HEK293 (cell line): Measurements from ENCODE around the gene KRT4.

Experiments
- CTCF ChIA-PET: fragments of 350-600 bp; formaldehyde crosslinking; extraction: SDS; loops from one replicate; lab custom pipeline; 2021; ENCODE audit warnings: antibody characterized with exemption; lab: Yijun Ruan, JAX
- POLR2A ChIA-PET: fragments of 300-600 bp; formaldehyde crosslinking; extraction: SDS; loops from one replicate; lab custom pipeline; 2020; ENCODE audit warnings: antibody characterized with exemption, inconsistent platforms; lab: Yijun Ruan, JAX
- H3K27ac ChIP-seq: fragments of 200-500 bp; sonication (Bioruptor generic); 2 replicates; pipeline ENCODE4 v1.5.1; 2014; ENCODE audit warnings: low read depth, low read length, control low read depth, inconsistent platforms; ENCODE audit errors: extremely low read depth
- H3K36me3 ChIP-seq, 2 experiments: fragments of 200-500 bp in 1 of 2; sonication (Bioruptor generic) in 1 of 2; 1 replicate in 1 of 2; 2 replicates in 1 of 2; pipeline ENCODE4 v1.5.1; 2014 to 2017; ENCODE audit warnings: inconsistent platforms in 2 of 2, low read length in 2 of 2; ENCODE audit not compliant: control insufficient read depth in 2 of 2, insufficient read depth in 1 of 2
- H3K4me1 ChIP-seq: fragments of 200-500 bp; sonication (Bioruptor generic); 2 replicates; pipeline ENCODE4 v1.5.1; 2014; ENCODE audit warnings: mild to moderate bottlenecking, low read length, inconsistent platforms; ENCODE audit not compliant: control insufficient read depth, insufficient read depth
- H3K4me3 ChIP-seq: 2 replicates; pipeline ENCODE4 v1.5.1; 2011; ENCODE audit warnings: low read depth, mild to moderate bottlenecking, control low read depth, low read length, moderate library complexity
- H3K9me3 ChIP-seq: fragments of 200-500 bp; sonication (Bioruptor generic); 2 replicates; pipeline ENCODE4 v1.5.1; 2014; ENCODE audit warnings: low read depth, low read length, inconsistent platforms; ENCODE audit not compliant: control insufficient read depth, insufficient read depth
- EGR2 ChIP-seq: fragments of 450-650 bp; formaldehyde crosslinking; IDR thresholded peaks from 2 replicates; pipeline ENCODE4 v1.5.1; 2016; ENCODE audit warnings: low read depth, missing biosample characterization, missing genetic modification characterization
- PRDM1 ChIP-seq: fragments of 450-650 bp; formaldehyde crosslinking; IDR thresholded peaks from 2 replicates; pipeline ENCODE4; 2016; ENCODE audit warnings: missing biosample characterization, missing genetic modification characterization
- YY1 ChIP-seq: fragments of 450-650 bp; formaldehyde crosslinking; IDR thresholded peaks from 2 replicates; pipeline ENCODE4 v1.5.1; 2018; ENCODE audit warnings: missing biosample characterization, missing genetic modification characterization
- YY2 ChIP-seq: fragments of 450-650 bp; formaldehyde crosslinking; IDR thresholded peaks from 2 replicates; pipeline ENCODE4 v1.5.1; 2016; ENCODE audit warnings: missing biosample characterization, missing genetic modification characterization
- ZBTB48 ChIP-seq: fragments of 450-650 bp; formaldehyde crosslinking; IDR thresholded peaks from 2 replicates; pipeline ENCODE4 v1.5.1; 2016; ENCODE audit warnings: missing biosample characterization, missing genetic modification characterization
- ZBTB8A ChIP-seq: fragments of 450-650 bp; formaldehyde crosslinking; IDR thresholded peaks from 2 replicates; pipeline ENCODE4 v1.5.1; 2016; ENCODE audit warnings: missing biosample characterization, missing genetic modification characterization
- ZNF121 ChIP-seq: fragments of 450-650 bp; formaldehyde crosslinking; IDR thresholded peaks from 2 replicates; pipeline ENCODE4 v1.5.1; 2016; ENCODE audit warnings: missing biosample characterization, missing genetic modification characterization
- ZNF26 ChIP-seq: fragments of 450-650 bp; formaldehyde crosslinking; IDR thresholded peaks from 2 replicates; pipeline ENCODE4 v1.5.1; 2016; ENCODE audit warnings: missing biosample characterization, missing genetic modification characterization
- ZNF394 ChIP-seq: fragments of 450-650 bp; formaldehyde crosslinking; IDR thresholded peaks from 2 replicates; pipeline ENCODE4 v1.5.1; 2016; ENCODE audit warnings: missing biosample characterization, missing genetic modification characterization, mild to moderate bottlenecking, moderate library complexity, borderline replicate concordance
- ZNF530 ChIP-seq: fragments of 450-650 bp; formaldehyde crosslinking; IDR thresholded peaks from 2 replicates; pipeline ENCODE4 v1.5.1; 2016; ENCODE audit warnings: low read depth, missing biosample characterization, missing genetic modification characterization
- ZNF658 ChIP-seq: fragments of 450-650 bp; formaldehyde crosslinking; IDR thresholded peaks from 2 replicates; pipeline ENCODE4; 2016; ENCODE audit warnings: missing biosample characterization, missing genetic modification characterization
- ZNF776 ChIP-seq: fragments of 450-650 bp; formaldehyde crosslinking; IDR thresholded peaks from 2 replicates; pipeline ENCODE4 v1.5.0; 2017; ENCODE audit warnings: missing biosample characterization, missing genetic modification characterization, borderline replicate concordance
- ZSCAN16 ChIP-seq: fragments of 450-650 bp; formaldehyde crosslinking; IDR thresholded peaks from 2 replicates; pipeline ENCODE4 v1.5.1; 2016; ENCODE audit warnings: missing biosample characterization, missing genetic modification characterization
- ZSCAN30 ChIP-seq: fragments of 450-650 bp; IDR thresholded peaks from 2 replicates; pipeline ENCODE4 v1.5.1; 2018; ENCODE audit warnings: missing biosample characterization, mild to moderate bottlenecking, missing genetic modification characterization, moderate library complexity
- ZSCAN4 ChIP-seq: fragments of 450-650 bp; formaldehyde crosslinking; IDR thresholded peaks from 2 replicates; pipeline ENCODE4 v1.5.1; 2017; ENCODE audit warnings: missing biosample characterization, missing genetic modification characterization
- TF ChIP-seq, protein P1 (sequence below): fragments of 450-650 bp; formaldehyde crosslinking; IDR thresholded peaks from 2 replicates; pipeline ENCODE4 v1.5.1; 2016; ENCODE audit warnings: missing biosample characterization, missing genetic modification characterization
- TF ChIP-seq, protein P2 (sequence below): fragments of 450-650 bp; formaldehyde crosslinking; IDR thresholded peaks from 2 replicates; pipeline ENCODE4 v1.5.1; 2016; ENCODE audit warnings: missing biosample characterization, missing genetic modification characterization, low read depth
- TF ChIP-seq, protein P3 (sequence below): fragments of 450-650 bp; formaldehyde crosslinking; IDR thresholded peaks from 2 replicates; pipeline ENCODE4 v1.5.1; 2016; ENCODE audit warnings: missing biosample characterization, missing genetic modification characterization

The KRT4 gene

GRCh38 chr12:52813885-52814709 is at the start of gene KRT4:
TSS of gene KRT4 (minus strand) at chr12:52814116. CDS start at chr12:52814058, 58 bp downstream.
- Histone ChIP-seq H3K36me3 (no peaks in the 10 kb centered on the region), H3K4me1 (no peaks in the 10 kb centered on the region), H3K9me3 (no peaks in the 10 kb centered on the region), H3K27ac (no peak within 1 kb of the TSS), H3K4me3 (no peak within 1 kb of the TSS)
- POLR2A ChIA-PET: no interaction called here
- CTCF ChIA-PET: interaction anchor here (0.8 kb wide), 1 partner anchor 12 kb away, joined by 4 read pairs; no protein-coding TSS in a partner anchor
- TF ChIP-seq EGR2 (tag by site-specific recombination): no peak
- TF ChIP-seq ZNF530: no peak
- no peak for TF ChIP-seq ZNF776 (tag by site-specific recombination)
- no peak for TF ChIP-seq ZBTB8A (tag by site-specific recombination)
- TF ChIP-seq ZSCAN4 (tag by site-specific recombination): no peak
- TF ChIP-seq, protein P1, sequence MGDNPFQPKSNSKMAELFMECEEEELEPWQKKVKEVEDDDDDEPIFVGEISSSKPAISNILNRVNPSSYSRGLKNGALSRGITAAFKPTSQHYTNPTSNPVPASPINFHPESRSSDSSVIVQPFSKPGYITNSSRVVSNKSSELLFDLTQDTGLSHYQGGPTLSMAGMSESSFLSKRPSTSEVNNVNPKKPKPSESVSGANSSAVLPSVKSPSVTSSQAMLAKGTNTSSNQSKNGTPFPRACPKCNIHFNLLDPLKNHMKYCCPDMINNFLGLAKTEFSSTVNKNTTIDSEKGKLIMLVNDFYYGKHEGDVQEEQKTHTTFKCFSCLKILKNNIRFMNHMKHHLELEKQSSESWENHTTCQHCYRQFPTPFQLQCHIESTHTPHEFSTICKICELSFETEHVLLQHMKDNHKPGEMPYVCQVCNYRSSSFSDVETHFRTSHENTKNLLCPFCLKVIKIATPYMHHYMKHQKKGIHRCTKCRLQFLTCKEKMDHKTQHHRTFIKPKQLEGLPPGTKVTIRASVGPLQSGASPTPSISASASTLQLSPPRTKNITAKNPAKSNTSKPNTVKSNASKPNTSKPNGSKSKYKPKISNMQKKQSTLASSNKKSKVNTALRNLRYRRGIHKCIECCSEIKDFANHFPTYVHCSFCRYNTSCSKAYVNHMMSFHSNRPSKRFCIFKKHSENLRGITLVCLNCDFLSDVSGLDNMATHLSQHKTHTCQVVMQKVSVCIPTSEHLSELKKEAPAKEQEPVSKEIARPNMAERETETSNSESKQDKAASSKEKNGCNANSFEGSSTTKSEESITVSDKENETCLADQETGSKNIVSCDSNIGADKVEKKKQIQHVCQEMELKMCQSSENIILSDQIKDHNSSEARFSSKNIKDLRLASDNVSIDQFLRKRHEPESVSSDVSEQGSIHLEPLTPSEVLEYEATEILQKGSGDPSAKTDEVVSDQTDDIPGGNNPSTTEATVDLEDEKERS (tag by site-specific recombination): no peak
- no peak for TF ChIP-seq ZSCAN16 (tag by site-specific recombination)
- no peak for TF ChIP-seq YY1 (tag by site-specific recombination)
- TF ChIP-seq, protein P2, sequence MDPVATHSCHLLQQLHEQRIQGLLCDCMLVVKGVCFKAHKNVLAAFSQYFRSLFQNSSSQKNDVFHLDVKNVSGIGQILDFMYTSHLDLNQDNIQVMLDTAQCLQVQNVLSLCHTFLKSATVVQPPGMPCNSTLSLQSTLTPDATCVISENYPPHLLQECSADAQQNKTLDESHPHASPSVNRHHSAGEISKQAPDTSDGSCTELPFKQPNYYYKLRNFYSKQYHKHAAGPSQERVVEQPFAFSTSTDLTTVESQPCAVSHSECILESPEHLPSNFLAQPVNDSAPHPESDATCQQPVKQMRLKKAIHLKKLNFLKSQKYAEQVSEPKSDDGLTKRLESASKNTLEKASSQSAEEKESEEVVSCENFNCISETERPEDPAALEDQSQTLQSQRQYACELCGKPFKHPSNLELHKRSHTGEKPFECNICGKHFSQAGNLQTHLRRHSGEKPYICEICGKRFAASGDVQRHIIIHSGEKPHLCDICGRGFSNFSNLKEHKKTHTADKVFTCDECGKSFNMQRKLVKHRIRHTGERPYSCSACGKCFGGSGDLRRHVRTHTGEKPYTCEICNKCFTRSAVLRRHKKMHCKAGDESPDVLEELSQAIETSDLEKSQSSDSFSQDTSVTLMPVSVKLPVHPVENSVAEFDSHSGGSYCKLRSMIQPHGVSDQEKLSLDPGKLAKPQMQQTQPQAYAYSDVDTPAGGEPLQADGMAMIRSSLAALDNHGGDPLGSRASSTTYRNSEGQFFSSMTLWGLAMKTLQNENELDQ (tag by site-specific recombination): no peak
- no peak for TF ChIP-seq ZSCAN30
- TF ChIP-seq ZBTB48 (tag by site-specific recombination): no peak
- TF ChIP-seq ZNF121 (tag by site-specific recombination): no peak
- TF ChIP-seq YY2 (tag by site-specific recombination): no peak
- TF ChIP-seq ZNF26 (tag by site-specific recombination): no peak
- TF ChIP-seq ZNF394 (tag by site-specific recombination): no peak
- TF ChIP-seq, protein P3, sequence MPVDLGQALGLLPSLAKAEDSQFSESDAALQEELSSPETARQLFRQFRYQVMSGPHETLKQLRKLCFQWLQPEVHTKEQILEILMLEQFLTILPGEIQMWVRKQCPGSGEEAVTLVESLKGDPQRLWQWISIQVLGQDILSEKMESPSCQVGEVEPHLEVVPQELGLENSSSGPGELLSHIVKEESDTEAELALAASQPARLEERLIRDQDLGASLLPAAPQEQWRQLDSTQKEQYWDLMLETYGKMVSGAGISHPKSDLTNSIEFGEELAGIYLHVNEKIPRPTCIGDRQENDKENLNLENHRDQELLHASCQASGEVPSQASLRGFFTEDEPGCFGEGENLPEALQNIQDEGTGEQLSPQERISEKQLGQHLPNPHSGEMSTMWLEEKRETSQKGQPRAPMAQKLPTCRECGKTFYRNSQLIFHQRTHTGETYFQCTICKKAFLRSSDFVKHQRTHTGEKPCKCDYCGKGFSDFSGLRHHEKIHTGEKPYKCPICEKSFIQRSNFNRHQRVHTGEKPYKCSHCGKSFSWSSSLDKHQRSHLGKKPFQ (tag by site-specific recombination): no peak
- TF ChIP-seq ZNF658 (tag by site-specific recombination): no peak
- TF ChIP-seq PRDM1 (tag by site-specific recombination): no peak
